ENCODE measurements around the gene LRP2. TPM values are rescaled to one million over a fixed set of nuclear protein-coding genes. Genes with fewer than 3 reads are reported as not detected.

Gene LRP2
- total RNA-seq, 4 donors from 2014 or later = 0.08 to 0.96 (median 0.20) TPM

- Histone ChIP-seq H3K9me3 (no peaks in the 10 kb centered on the region), H3K4me3 (no peak overlapping the region), H3K27me3 (no peaks in the 10 kb centered on the region), H3K4me1 (no peaks in the 10 kb centered on the region), H3K36me3 (no peaks in the 10 kb centered on the region), H3K27ac (no peak overlapping the region)
- 85% methylated on average over 1 of the region's 1 CpG for WGBS
- no peak for DNase-seq (ENCODE audit: low spot score in 2 of 2)
- TF ChIP-seq POLR2AphosphoS5 (IDR thresholded peaks at IDR 0.05) (no peak), POLR2A (IDR thresholded peaks at IDR 0.05) (no peak), EP300 (IDR thresholded peaks at IDR 0.05) (no peak), CTCF (IDR thresholded peaks at IDR 0.05) (no peak)
Measured at GRCh38 chr2:169298007-169298406, 64.3 kb downstream of the LRP2 start.

- Histone ChIP-seq H3K9me3 (no peaks in the 10 kb centered on the region), H3K27me3 (no peaks in the 10 kb centered on the region), H3K4me1 (no peaks in the 10 kb centered on the region), H3K4me3 (no peak overlapping the region), H3K36me3 (no peaks in the 10 kb centered on the region), H3K27ac (no peak overlapping the region)
- WGBS = 83% methylated on average over 9 of the region's 9 CpGs
- DNase-seq (ENCODE audit: low spot score in 2 of 2) = no peak
- no peak for TF ChIP-seq POLR2AphosphoS5 (IDR thresholded peaks at IDR 0.05)
- no peak for TF ChIP-seq CTCF (IDR thresholded peaks at IDR 0.05)
- no peak for TF ChIP-seq EP300 (IDR thresholded peaks at IDR 0.05)
- no peak for TF ChIP-seq POLR2A (IDR thresholded peaks at IDR 0.05)
Measured at GRCh38 chr2:169294001-169294675, 68.2 kb downstream of the LRP2 start.

- H3K9me3 ChIP-seq = no peaks in the 10 kb centered on the region
- H3K27ac ChIP-seq = no peak overlapping the region
- no peak overlapping the region for H3K4me3 ChIP-seq
- DNase-seq (ENCODE audit: low spot score in 2 of 2) = no peak
- 33% methylated on average over 2 of the region's 2 CpGs for WGBS
- no peaks in the 10 kb centered on the region for H3K4me1 ChIP-seq
- TF ChIP-seq POLR2A (IDR thresholded peaks at IDR 0.05) (no peak), EP300 (IDR thresholded peaks at IDR 0.05) (no peak), POLR2AphosphoS5 (IDR thresholded peaks at IDR 0.05) (no peak), CTCF (IDR thresholded peaks at IDR 0.05) (no peak)
- H3K27me3 ChIP-seq = no peaks in the 10 kb centered on the region
- no peaks in the 10 kb centered on the region for H3K36me3 ChIP-seq
Measured at GRCh38 chr2:169291517-169291916, 70.8 kb downstream of the LRP2 start.

GRCh38 chr2:169290433-169290832 is 71.9 kb downstream of the LRP2 start:
- H3K36me3 ChIP-seq = no peaks in the 10 kb centered on the region
- H3K27me3 ChIP-seq = no peaks in the 10 kb centered on the region
- WGBS = 55% methylated on average over 3 of the region's 3 CpGs
- H3K4me3 ChIP-seq = no peak overlapping the region
- DNase-seq (ENCODE audit: low spot score in 2 of 2) = no peak
- H3K4me1 ChIP-seq = no peaks in the 10 kb centered on the region
- H3K27ac ChIP-seq = no peak overlapping the region
- TF ChIP-seq EP300 (IDR thresholded peaks at IDR 0.05) = no peak
- no peak for TF ChIP-seq POLR2AphosphoS5 (IDR thresholded peaks at IDR 0.05)
- TF ChIP-seq POLR2A (IDR thresholded peaks at IDR 0.05) = no peak
- TF ChIP-seq CTCF (IDR thresholded peaks at IDR 0.05) = no peak
- H3K9me3 ChIP-seq = no peaks in the 10 kb centered on the region

GRCh38 chr2:169287666-169288065 is 74.7 kb downstream of the LRP2 start:
- no peak overlapping the region for H3K27ac ChIP-seq

More at GRCh38 chr2:169287666-169288065, 74.7 kb downstream of the LRP2 start:
- DNase-seq (ENCODE audit: low spot score in 2 of 2) = no peak
- no peaks in the 10 kb centered on the region for H3K4me1 ChIP-seq
- H3K4me3 ChIP-seq = no peak overlapping the region
- H3K9me3 ChIP-seq = no peaks in the 10 kb centered on the region
- no peaks in the 10 kb centered on the region for H3K36me3 ChIP-seq
- H3K27me3 ChIP-seq = no peaks in the 10 kb centered on the region
- no peak for TF ChIP-seq POLR2AphosphoS5 (IDR thresholded peaks at IDR 0.05)
- TF ChIP-seq EP300 (IDR thresholded peaks at IDR 0.05) = no peak
- TF ChIP-seq CTCF (IDR thresholded peaks at IDR 0.05) = no peak
- no peak for TF ChIP-seq POLR2A (IDR thresholded peaks at IDR 0.05)

Measured in suprapubic skin (tissue), 4 donors.